SIG-M5 treated with dmso at 0.1 percent for 504 hours (cell line): Measurements from ENCODE around the gene TENM3.

Experiments
- DNase-seq: peaks from one replicate; lab custom pipeline; 2025; ENCODE audit not compliant: unreplicated experiment; lab: John Stamatoyannopoulos, UW

Gene TENM3

GRCh38 chr4:182447767-182448280 lies 204.6 kb downstream of the TENM3 start:
- no peak for DNase-seq

- DNase-seq = no peak
These were observed 205.3 kb downstream of the TENM3 start for GRCh38 chr4:182448281-182449151.

- DNase-seq = no peak
These were observed 206.2 kb downstream of the TENM3 start for GRCh38 chr4:182449186-182449929.

- DNase-seq = no peak
These were observed 206.8 kb downstream of the TENM3 start for GRCh38 chr4:182449930-182450439.

GRCh38 chr4:182451441-182451840 lies 208.2 kb downstream of the TENM3 start:
- DNase-seq = no peak

- DNase-seq = no peak
These were observed 210.6 kb downstream of the TENM3 start for GRCh38 chr4:182453830-182454229.

GRCh38 chr4:182454440-182455013 lies 211.3 kb downstream of the TENM3 start:
- DNase-seq = no peak

- no peak for DNase-seq
These were observed 221.9 kb downstream of the TENM3 start for GRCh38 chr4:182465114-182465513.

- no peak for DNase-seq
These were observed 222.8 kb downstream of the TENM3 start for GRCh38 chr4:182465979-182466378.

GRCh38 chr4:182470215-182470614 lies 227.0 kb downstream of the TENM3 start:
- DNase-seq = no peak

- no peak for DNase-seq
These were observed 232.3 kb downstream of the TENM3 start for GRCh38 chr4:182475539-182475938.

- DNase-seq = peak; percentile 22
These were observed 235.3 kb downstream of the TENM3 start for GRCh38 chr4:182478475-182478874.

- no peak for DNase-seq
These were observed 240.5 kb downstream of the TENM3 start for GRCh38 chr4:182483685-182484084.

GRCh38 chr4:182486881-182487280 lies 243.7 kb downstream of the TENM3 start:
- no peak for DNase-seq

- DNase-seq = no peak
These were observed 245.7 kb downstream of the TENM3 start for GRCh38 chr4:182488896-182489295.

- no peak for DNase-seq
These were observed 246.4 kb downstream of the TENM3 start for GRCh38 chr4:182489607-182490006.

GRCh38 chr4:182491719-182492118 lies 248.5 kb downstream of the TENM3 start:
- DNase-seq = no peak

GRCh38 chr4:182492423-182492822 lies 249.2 kb downstream of the TENM3 start:
- no peak for DNase-seq

- no peak for DNase-seq
These were observed 250.2 kb downstream of the TENM3 start for GRCh38 chr4:182493377-182493776.

GRCh38 chr4:182494103-182494502 lies 250.9 kb downstream of the TENM3 start:
- no peak for DNase-seq

- no peak for DNase-seq
These were observed 251.8 kb downstream of the TENM3 start for GRCh38 chr4:182495031-182495430.
